Suprapubic skin (tissue), 4 donors: ENCODE results near the gene LPIN2. TPM values are rescaled to one million over a fixed set of nuclear protein-coding genes. Genes with fewer than 3 reads are reported as not detected.

ENCODE experiments used
- DNase-seq, 2 donors: peaks; one replicate each; pipeline ENCODE4 v3.0.0-alpha.2; 2019; ENCODE audit warnings: low spot score in 2 of 2
- H3K27ac ChIP-seq: fragments of 200-600 bp; sonication (generic); one replicate; pipeline ENCODE4 v1.5.1; 2019
- H3K27me3 ChIP-seq: fragments of 200-600 bp; sonication (generic); one replicate; pipeline ENCODE4 v1.5.1; 2019
- H3K36me3 ChIP-seq: fragments of 200-600 bp; sonication (generic); one replicate; pipeline ENCODE4 v1.5.1; 2019
- H3K4me1 ChIP-seq: fragments of 200-600 bp; sonication (generic); one replicate; pipeline ENCODE4 v1.5.1; 2019
- H3K4me3 ChIP-seq: fragments of 200-600 bp; sonication (generic); one replicate; pipeline ENCODE4 v1.5.1; 2019; ENCODE audit warnings: mild to moderate bottlenecking
- H3K9me3 ChIP-seq: fragments of 200-600 bp; sonication (generic); one replicate; pipeline ENCODE4 v1.5.1; 2019
- EP300 ChIP-seq: sonication (generic); formaldehyde crosslinking; IDR thresholded peaks from one replicate; pipeline ENCODE4 v1.6.1; 2017; ENCODE audit warnings: antibody characterized with exemption
- POLR2A ChIP-seq, 2 donors: fragments of 450-650 bp; IDR thresholded peaks; one replicate each; pipeline ENCODE4 v1.6.1; 2017; ENCODE audit warnings: antibody characterized with exemption in 2 of 2, mild to moderate bottlenecking in 2 of 2, moderate library complexity in 2 of 2
- POLR2AphosphoS5 ChIP-seq, 3 donors: sonication (generic); formaldehyde crosslinking; IDR thresholded peaks; one replicate each; pipeline ENCODE4 v1.6.1; 2017; ENCODE audit warnings: antibody characterized with exemption in 3 of 3
- WGBS: methylation state at CpG from one replicate; pipeline ENCODE4 v1.1.5; 2018; 5-methylcytosine and 5-hydroxymethylcytosine counted together
- total RNA-seq, 4 donors: library from RNA; depleted of rRNA; stranded (reverse); fragments of >200 nt; gene quantifications; one replicate each; pipeline ENCODE4 v1.1.0, GENCODE V29; 2016
- TF ChIP-seq, protein P1 (sequence below), 2 donors: fragments of 200-600 bp in 1 of 2; fragments of 450-650 bp in 1 of 2; sonication (generic) in 1 of 2; IDR thresholded peaks; one replicate each; pipeline ENCODE4 v1.5.1; 2016 to 2019; ENCODE audit warnings: antibody characterized with exemption in 2 of 2, mild to moderate bottlenecking in 1 of 2, moderate library complexity in 1 of 2

The LPIN2 gene
- total RNA-seq, 4 donors from 2014 or later, result 7.2 to 11.2 (median 9.1) TPM

DNA sequence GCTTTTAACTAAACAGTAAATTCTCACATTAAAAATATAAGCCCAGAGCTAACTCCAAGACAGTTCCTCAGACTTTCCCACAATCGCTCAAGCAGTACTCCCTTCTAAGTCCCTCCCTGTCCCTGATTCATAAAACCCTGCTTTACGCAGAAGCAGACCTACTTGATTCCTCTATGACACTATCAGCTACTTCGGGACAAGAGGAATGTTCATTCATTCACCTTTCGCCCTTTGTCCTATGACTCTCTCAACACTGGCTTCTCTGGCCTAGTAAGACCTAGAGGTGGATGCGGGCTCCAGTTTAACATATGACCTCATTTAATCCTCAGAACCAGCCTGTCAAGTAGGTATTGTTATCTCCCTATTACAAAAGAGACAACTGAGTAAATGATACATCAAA, 10.2 kb downstream of the LPIN2 start:
- WGBS, result 62% methylated on average over 5 of the region's 5 CpGs

DNA sequence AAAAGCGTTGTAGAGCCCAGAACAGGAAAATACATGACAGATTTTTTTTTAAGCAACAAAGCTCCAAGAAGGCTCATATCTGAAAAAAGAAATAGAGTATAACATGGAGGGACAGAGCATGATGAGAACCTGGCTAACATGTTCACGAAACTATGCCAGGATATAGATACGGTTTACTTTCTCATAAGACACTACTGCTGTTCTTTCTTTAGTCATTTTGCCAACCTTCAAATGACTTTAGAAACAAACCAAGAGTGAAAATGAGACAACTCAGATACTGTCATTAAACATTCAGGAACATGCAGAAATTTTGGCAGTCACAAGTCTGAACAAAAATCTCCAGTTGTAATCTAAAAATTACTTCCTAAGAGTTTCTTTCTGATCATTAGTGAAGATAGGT, 14.3 kb downstream of the LPIN2 start:
- Histone ChIP-seq H3K9me3 (no peaks in the 10 kb centered on the region), H3K4me1 (peaks cover 29% of the 10 kb centered on the region), H3K4me3 (no peak overlapping the region), H3K27ac (peak overlapping the region; percentile 54), H3K27me3 (no peaks in the 10 kb centered on the region), H3K36me3 (peaks cover under 1% of the 10 kb centered on the region)
- DNase-seq, result no peak
- TF ChIP-seq, protein P1, sequence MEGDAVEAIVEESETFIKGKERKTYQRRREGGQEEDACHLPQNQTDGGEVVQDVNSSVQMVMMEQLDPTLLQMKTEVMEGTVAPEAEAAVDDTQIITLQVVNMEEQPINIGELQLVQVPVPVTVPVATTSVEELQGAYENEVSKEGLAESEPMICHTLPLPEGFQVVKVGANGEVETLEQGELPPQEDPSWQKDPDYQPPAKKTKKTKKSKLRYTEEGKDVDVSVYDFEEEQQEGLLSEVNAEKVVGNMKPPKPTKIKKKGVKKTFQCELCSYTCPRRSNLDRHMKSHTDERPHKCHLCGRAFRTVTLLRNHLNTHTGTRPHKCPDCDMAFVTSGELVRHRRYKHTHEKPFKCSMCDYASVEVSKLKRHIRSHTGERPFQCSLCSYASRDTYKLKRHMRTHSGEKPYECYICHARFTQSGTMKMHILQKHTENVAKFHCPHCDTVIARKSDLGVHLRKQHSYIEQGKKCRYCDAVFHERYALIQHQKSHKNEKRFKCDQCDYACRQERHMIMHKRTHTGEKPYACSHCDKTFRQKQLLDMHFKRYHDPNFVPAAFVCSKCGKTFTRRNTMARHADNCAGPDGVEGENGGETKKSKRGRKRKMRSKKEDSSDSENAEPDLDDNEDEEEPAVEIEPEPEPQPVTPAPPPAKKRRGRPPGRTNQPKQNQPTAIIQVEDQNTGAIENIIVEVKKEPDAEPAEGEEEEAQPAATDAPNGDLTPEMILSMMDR (IDR thresholded peaks at IDR 0.05), result no peak
- no peak for TF ChIP-seq EP300
- 39% methylated on average over 3 of the region's 3 CpGs for WGBS

More for the DNA sequence above, 10.2 kb downstream of the LPIN2 start:
- no peak overlapping the region for H3K27ac ChIP-seq
- H3K4me1 ChIP-seq, result peaks cover 19% of the 10 kb centered on the region
- DNase-seq, result no peak
- TF ChIP-seq, protein P1 (IDR thresholded peaks at IDR 0.05), result no peak
- TF ChIP-seq EP300, result no peak
- no peaks in the 10 kb centered on the region for H3K9me3 ChIP-seq
- no peaks in the 10 kb centered on the region for H3K27me3 ChIP-seq
- peaks cover 5% of the 10 kb centered on the region for H3K36me3 ChIP-seq
- H3K4me3 ChIP-seq, result no peak overlapping the region

DNA sequence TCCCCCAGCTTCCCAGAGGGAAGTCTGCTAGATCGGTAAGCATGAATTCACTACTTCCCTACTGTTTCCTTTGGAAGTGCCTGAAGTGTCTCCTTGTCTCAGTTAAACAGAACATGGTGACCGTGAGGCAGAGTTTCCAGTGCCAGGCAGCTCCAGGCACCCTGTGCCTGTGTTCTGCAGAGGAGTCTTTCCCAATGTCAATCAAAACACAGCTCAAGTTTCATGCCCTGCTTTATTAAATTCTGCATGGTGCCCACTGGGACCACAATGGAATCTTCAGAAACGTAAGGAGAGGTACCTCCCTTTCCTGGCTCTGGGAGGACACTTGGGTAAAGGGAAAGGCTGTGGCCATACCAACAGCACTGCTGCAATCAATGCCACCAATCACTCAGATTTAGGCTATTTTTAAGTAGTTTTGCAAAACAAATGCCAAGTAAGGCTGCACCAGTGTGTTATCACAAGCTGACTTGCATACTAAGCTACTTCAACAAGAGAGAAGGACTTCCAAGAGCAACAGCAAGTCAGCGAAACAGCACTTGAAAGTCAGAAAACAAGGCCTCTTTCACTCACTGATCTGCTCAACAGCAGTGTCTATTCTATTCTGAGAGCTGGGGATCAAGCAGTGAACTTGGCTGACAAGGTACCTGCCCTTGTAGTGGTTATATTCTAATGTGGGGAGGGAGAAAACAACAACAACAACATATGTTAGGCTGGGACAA, 14.9 kb downstream of the LPIN2 start:
- no peaks in the 10 kb centered on the region for H3K9me3 ChIP-seq
- WGBS, result 53% methylated on average over 4 of the region's 4 CpGs
- TF ChIP-seq POLR2A (IDR thresholded peaks at IDR 0.05) (no peak), POLR2AphosphoS5 (IDR thresholded peaks at IDR 0.05) (no peak), EP300 (no peak)
- TF ChIP-seq, protein P1 (IDR thresholded peaks at IDR 0.05), result no peak
- no peak overlapping the region for H3K4me3 ChIP-seq
- H3K27me3 ChIP-seq, result no peaks in the 10 kb centered on the region
- DNase-seq, result no peak
- H3K4me1 ChIP-seq, result peaks cover 29% of the 10 kb centered on the region
- peak overlapping the region; percentile 54 for H3K27ac ChIP-seq
- no peaks in the 10 kb centered on the region for H3K36me3 ChIP-seq

DNA sequence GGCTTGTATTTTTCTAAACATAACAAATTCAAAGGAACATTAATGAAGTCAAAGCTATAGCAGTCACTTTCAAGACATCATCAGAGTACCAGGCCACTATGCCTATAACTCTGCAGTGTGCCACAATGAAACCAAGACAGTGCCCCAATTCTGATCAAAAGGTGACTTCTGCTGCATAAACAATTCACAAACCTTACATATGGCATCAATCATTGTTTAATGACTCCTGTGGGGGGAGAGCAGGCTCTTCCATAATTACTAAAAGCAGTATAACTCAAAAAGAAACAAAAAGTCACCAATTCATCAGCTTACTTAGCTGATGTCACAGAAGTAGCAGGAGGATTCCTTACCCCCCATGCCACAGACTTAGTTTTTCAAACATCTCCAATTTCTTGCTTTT, 15.5 kb downstream of the LPIN2 start:
- Histone ChIP-seq H3K36me3 (no peaks in the 10 kb centered on the region), H3K9me3 (no peaks in the 10 kb centered on the region), H3K4me1 (peaks cover 29% of the 10 kb centered on the region), H3K27ac (peak overlapping the region; percentile 2), H3K27me3 (no peaks in the 10 kb centered on the region), H3K4me3 (no peak overlapping the region)
- no peak for TF ChIP-seq POLR2A (IDR thresholded peaks at IDR 0.05)
- TF ChIP-seq POLR2AphosphoS5 (IDR thresholded peaks at IDR 0.05), result no peak
- TF ChIP-seq, protein P1 (IDR thresholded peaks at IDR 0.05), result no peak
- no peak for TF ChIP-seq EP300
- DNase-seq, result no peak

DNA sequence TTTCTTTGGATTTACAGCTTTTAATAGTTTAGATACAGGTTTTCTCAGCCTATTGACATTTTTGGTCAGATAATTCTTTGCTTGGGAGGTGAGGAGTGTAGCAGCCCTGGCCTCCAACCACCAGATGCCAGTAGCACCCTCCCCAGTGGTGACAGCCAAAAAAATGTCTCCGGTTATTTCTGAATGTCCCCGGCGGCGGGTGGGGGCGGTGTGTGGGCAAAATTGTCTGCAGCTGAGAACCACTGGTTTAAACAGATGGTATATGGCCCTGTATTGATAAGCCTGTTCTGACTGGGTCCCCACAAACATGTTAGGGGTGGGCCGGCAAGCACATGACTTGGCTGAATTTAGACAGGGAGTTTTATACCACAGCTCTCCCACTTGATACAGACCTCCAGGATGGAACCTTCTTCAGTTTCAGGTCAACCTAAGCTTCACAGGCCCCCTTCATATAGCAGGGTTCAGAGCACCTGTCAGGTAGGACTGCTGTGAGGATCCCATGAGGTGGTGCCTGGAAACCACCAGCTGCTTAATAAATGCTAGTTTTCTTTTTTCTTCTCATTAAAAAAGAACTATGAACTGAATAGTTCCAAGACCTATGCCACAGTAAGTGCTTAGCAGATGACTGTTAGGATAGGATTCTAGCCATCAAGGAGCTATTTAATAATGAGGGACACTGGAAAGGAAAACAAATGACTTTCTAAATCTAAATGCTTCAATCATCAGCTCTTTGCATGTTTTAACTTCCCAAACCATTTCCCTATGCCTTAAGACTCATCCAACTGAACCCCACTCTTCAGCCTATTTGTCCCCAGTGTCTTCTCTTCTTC, 18.1 kb downstream of the LPIN2 start:
- WGBS, result 67% methylated on average over 5 of the region's 6 CpGs
- no peaks in the 10 kb centered on the region for H3K27me3 ChIP-seq
- no peaks in the 10 kb centered on the region for H3K9me3 ChIP-seq
- no peaks in the 10 kb centered on the region for H3K36me3 ChIP-seq
- no peak for DNase-seq
- peaks cover 29% of the 10 kb centered on the region for H3K4me1 ChIP-seq
- no peak overlapping the region for H3K27ac ChIP-seq
- no peak for TF ChIP-seq EP300
- TF ChIP-seq, protein P1 (IDR thresholded peaks at IDR 0.05), result peak in 1 of 2 donors; percentile 13
- TF ChIP-seq POLR2A (IDR thresholded peaks at IDR 0.05), result no peak
- no peak overlapping the region for H3K4me3 ChIP-seq
